ENCODE data around the gene ENAH. TPM values are rescaled to one million over a fixed set of nuclear protein-coding genes. Genes with fewer than 3 reads are reported as not detected.
"Not testable (repeated sequence)": the region's sequence is repeated elsewhere in the genome, so short reads cannot be mapped to it uniquely, and the experiment has no call there.

The ENAH gene
- total RNA-seq, 6 experiments from 2014 or later, result 9.0 to 33.2 (median 20.8) TPM

DNA sequence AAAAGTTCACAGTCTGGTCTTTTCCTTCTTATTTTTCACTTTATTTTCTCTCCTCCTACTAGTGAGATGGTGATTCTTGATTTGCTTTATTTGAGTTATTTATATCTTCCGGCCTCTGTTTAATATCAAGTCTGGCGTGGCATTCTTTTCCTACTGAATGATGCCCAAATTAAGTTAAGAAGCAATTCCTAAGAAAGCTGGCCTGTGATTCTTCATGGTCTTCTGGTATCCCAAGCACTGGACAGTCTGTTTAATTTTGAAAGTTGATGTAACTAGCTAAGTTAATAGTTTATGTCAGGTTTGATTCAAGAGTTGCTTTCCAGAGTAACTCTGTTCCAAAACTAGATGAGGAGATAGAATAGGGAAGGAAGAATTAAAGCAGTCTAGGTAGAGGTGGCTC is 9.2 kb upstream of the ENAH start:
- TF ChIP-seq CTCF (IDR thresholded peaks at IDR 0.05), result no peak
- no peak for TF ChIP-seq POLR2A (IDR thresholded peaks at IDR 0.05)
- Histone ChIP-seq H3K36me3 (no peaks in the 10 kb centered on the region), H3K27me3 (no peaks in the 10 kb centered on the region), H3K27ac (no peak overlapping the region), H3K4me3 (no peak overlapping the region), H3K4me1 (no peaks in the 10 kb centered on the region), H3K9me3 (no peaks in the 10 kb centered on the region)
- intact Hi-C loops (cut with DNase I), result no loop called here
- no peak for DNase-seq
- ATAC-seq, result no peak
- WGBS (ENCODE audit: insufficient coverage, low coverage, low lambda C conversion rate, missing lambda C conversion rate), result 81% methylated on average over 2 of the region's 2 CpGs

DNA sequence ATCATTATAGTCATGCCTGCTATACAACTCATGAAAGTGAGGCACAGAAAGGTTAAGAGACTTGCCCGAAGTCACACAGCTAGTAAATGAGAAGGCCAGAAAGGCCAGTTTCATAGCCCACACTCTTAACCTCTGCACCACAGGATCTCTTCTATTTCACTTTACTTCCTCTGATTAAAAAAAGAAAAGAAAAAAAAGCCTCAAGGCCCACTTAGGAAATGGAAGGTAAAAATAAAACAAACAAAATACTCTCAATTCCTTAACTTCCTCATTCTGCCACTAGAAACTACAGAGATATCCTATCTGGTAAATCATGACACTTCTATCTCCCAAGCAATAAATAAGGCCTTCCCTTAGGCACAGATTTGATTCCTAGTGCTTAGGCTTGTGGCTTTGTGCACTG is 7.6 kb upstream of the ENAH start:
- no peak for TF ChIP-seq POLR2A (IDR thresholded peaks at IDR 0.05)
- TF ChIP-seq CTCF (IDR thresholded peaks at IDR 0.05), result no peak
- Histone ChIP-seq H3K36me3 (no peaks in the 10 kb centered on the region), H3K4me3 (no peak overlapping the region), H3K27me3 (no peaks in the 10 kb centered on the region), H3K4me1 (no peaks in the 10 kb centered on the region), H3K9me3 (no peaks in the 10 kb centered on the region), H3K27ac (no peak overlapping the region)
- ATAC-seq (no peak), DNase-seq (no peak)
- 54% methylated on average over 1 of the region's 1 CpG for WGBS (ENCODE audit: insufficient coverage, low coverage, low lambda C conversion rate, missing lambda C conversion rate)
- intact Hi-C loops (cut with DNase I), result no loop called here

- no peaks in the 10 kb centered on the region for H3K9me3 ChIP-seq
- intact Hi-C loops (cut with DNase I), result loop anchor here in 1 of 2 donors (10.0 kb wide), 1 partner anchor 183 kb away; no protein-coding TSS in a partner anchor
- ATAC-seq (no peak), DNase-seq (no peak)
- WGBS (ENCODE audit: insufficient coverage, low coverage, low lambda C conversion rate, missing lambda C conversion rate), result 53% methylated on average over 2 of the region's 2 CpGs
- no peak overlapping the region for H3K4me3 ChIP-seq
- H3K27ac ChIP-seq, result no peak overlapping the region
- H3K4me1 ChIP-seq, result no peaks in the 10 kb centered on the region
- no peaks in the 10 kb centered on the region for H3K27me3 ChIP-seq
- H3K36me3 ChIP-seq, result no peaks in the 10 kb centered on the region
- no peak for TF ChIP-seq POLR2A (IDR thresholded peaks at IDR 0.05)
- TF ChIP-seq CTCF (IDR thresholded peaks at IDR 0.05), result no peak
Observed at GRCh38 chr1:225658041-225658440, 5.1 kb upstream of the ENAH start.

DNA sequence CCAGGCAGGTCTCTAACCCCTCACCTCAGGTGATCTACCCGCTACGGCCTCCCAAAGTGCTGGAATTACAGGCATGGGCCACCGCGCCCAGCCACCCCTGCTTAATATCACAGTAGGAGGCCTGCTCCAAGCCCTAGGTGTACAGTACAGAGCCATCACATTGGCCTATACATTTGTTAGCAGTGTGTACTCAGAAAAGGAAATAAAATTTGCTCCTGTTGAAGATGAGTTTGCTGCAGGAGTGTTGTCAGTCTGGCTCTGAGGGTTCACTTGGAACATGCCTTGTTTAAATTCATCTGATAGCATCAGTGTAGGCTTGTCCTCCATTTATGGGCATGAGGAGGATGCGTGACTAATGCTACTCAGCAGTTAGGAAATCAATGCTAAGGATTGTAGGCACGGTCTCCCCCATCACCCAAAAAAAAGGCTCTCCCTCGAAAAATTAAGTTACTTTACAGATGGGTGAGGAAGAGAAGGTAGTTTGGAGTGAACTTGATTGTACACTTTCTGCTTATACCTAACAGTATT is 4.6 kb upstream of the ENAH start:
- TF ChIP-seq POLR2A (IDR thresholded peaks at IDR 0.05) (no peak), CTCF (IDR thresholded peaks at IDR 0.05) (no peak)
- DNase-seq, result no peak
- H3K9me3 ChIP-seq, result no peaks in the 10 kb centered on the region
- H3K27me3 ChIP-seq, result no peaks in the 10 kb centered on the region
- intact Hi-C loops (cut with DNase I), result loop anchor here in 1 of 2 donors (10.0 kb wide), 1 partner anchor 183 kb away; no protein-coding TSS in a partner anchor
- H3K27ac ChIP-seq, result no peak overlapping the region
- H3K4me3 ChIP-seq, result no peak overlapping the region
- H3K4me1 ChIP-seq, result no peaks in the 10 kb centered on the region
- H3K36me3 ChIP-seq, result no peaks in the 10 kb centered on the region
- no peak for ATAC-seq
- WGBS (ENCODE audit: insufficient coverage, low coverage, low lambda C conversion rate, missing lambda C conversion rate), result 90% methylated on average over 7 of the region's 7 CpGs

DNA sequence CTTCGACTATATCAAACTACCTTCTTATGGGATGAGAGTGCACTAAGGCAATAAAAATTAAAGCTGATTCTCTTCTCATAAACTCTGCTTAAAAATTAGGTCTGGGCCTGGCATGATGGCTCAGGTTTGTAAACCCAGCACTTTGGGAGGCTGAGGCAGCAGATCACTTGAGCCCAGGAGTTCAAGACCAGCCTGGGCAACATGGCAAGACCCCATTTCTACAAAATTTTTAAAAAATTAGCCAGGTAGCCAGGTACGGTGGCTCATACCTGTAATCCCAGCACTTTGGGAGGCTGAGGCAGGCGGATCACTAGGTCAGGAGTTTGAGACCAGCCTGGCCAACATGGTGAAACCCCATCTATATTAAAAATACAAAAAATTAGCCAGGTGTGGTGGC is 3.3 kb upstream of the ENAH start:
- ATAC-seq, H3K9me3 ChIP-seq, DNase-seq, H3K27ac ChIP-seq, H3K4me3 ChIP-seq, H3K36me3 ChIP-seq, H3K27me3 ChIP-seq, H3K4me1 ChIP-seq: not testable (repeated sequence)
- 86% methylated on average over 3 of the region's 3 CpGs for WGBS (ENCODE audit: insufficient coverage, low coverage, low lambda C conversion rate, missing lambda C conversion rate)
- intact Hi-C loops (cut with DNase I), result loop anchor here in 1 of 2 donors (10.0 kb wide), 1 partner anchor 181 kb away; no protein-coding TSS in a partner anchor
